Measurements from ENCODE around the gene FBLN5. TPM values are rescaled to one million over a fixed set of nuclear protein-coding genes. Genes with fewer than 3 reads are reported as not detected.

FBLN5 gene
- total RNA-seq, 1 experiment from 2014 or later, result 1.0 TPM

- no peak overlapping the region for H3K27ac ChIP-seq (ENCODE audit: insufficient read length, low read depth, low read length)
- H3K4ac ChIP-seq (ENCODE audit: low read depth, low read length), result no peak overlapping the region
- no peak overlapping the region for H2AK5ac ChIP-seq (ENCODE audit: insufficient read length, low read length)
- H3K23me2 ChIP-seq (ENCODE audit: insufficient read length, low read depth, low read length, poor library complexity, severe bottlenecking), result no peaks in the 10 kb centered on the region
- no peaks in the 10 kb centered on the region for H3K9me3 ChIP-seq (ENCODE audit: control insufficient read depth, low read depth, low read length)
- no peak overlapping the region for H3K14ac ChIP-seq (ENCODE audit: insufficient read depth, low read length)
- peaks cover 6 to 8% (median 7%) of the 10 kb centered on the region in 3 experiments; a peak in 4 of 7 replicates for H3K36me3 Mint-ChIP-seq (ENCODE audit: insufficient read depth in 1 of 3, low read depth in 3 of 3)
- H4K5ac ChIP-seq (ENCODE audit: insufficient read length, low read depth, low read length), result no peak overlapping the region
- H3K27me3 ChIP-seq (ENCODE audit: insufficient read depth, low read length), result no peaks in the 10 kb centered on the region
- no peaks in the 10 kb centered on the region for H3K9me3 Mint-ChIP-seq
- no peak for TF ChIP-seq CTCF (conservative IDR thresholded peaks at IDR 0.05)
- no CpG with 5 or more reads among the region's 1 CpG for WGBS (ENCODE audit: extremely low coverage, insufficient read length, low lambda C conversion rate)
- H2AFZ ChIP-seq (ENCODE audit: low read length), result no peak overlapping the region
- no peaks in the 10 kb centered on the region for H4K20me1 ChIP-seq (ENCODE audit: control insufficient read depth, insufficient read depth, insufficient read length)
- H2BK15ac ChIP-seq (ENCODE audit: low read depth, low read length), result no peak overlapping the region
- no peak overlapping the region for H2BK5ac ChIP-seq (ENCODE audit: insufficient read length, low read length)
- no peak overlapping the region for H3K27ac Mint-ChIP-seq
- no peak overlapping the region for H3K4me3 Mint-ChIP-seq
- no peak overlapping the region for H2BK120ac ChIP-seq (ENCODE audit: low read depth, low read length, poor library complexity, severe bottlenecking)
- H4K8ac ChIP-seq (replicated peaks; ENCODE audit: insufficient read length, low read depth, low read length), result no peak overlapping the region
- H3K79me2 ChIP-seq (ENCODE audit: insufficient read depth, low read length), result no peaks in the 10 kb centered on the region
- H4K91ac ChIP-seq (ENCODE audit: insufficient read length, low read depth, low read length), result no peak overlapping the region
- no peak overlapping the region for H3K9ac ChIP-seq (ENCODE audit: extremely low read depth, insufficient read length, low read length)
- H3K4me2 ChIP-seq (ENCODE audit: insufficient read depth, insufficient read length, low read length), result no peak overlapping the region
- peaks cover 0 to 4% of the 10 kb centered on the region in 2 experiments; a peak in 1 of 4 replicates for H3K4me1 Mint-ChIP-seq
- no peak overlapping the region for H3K18ac ChIP-seq (ENCODE audit: insufficient read length, low read depth, low read length)
- no peak overlapping the region for H2BK20ac ChIP-seq (ENCODE audit: low read depth, low read length, poor library complexity, severe bottlenecking)
- no peak for DNase-seq
- no peak overlapping the region for H3K23ac ChIP-seq (ENCODE audit: insufficient read length, low read depth, low read length)
- H3T11ph ChIP-seq (ENCODE audit: low read length), result no peak overlapping the region
- no peaks in the 10 kb centered on the region for H3K79me1 ChIP-seq (ENCODE audit: insufficient read depth, low read depth, low read length, poor library complexity, severe bottlenecking)
- no peak overlapping the region for H2BK12ac ChIP-seq (ENCODE audit: insufficient read length, low read depth, low read length)
- no peaks in the 10 kb centered on the region for H3K4me1 ChIP-seq (ENCODE audit: insufficient read depth, low read length)
- no peaks in the 10 kb centered on the region for H3K27me3 Mint-ChIP-seq (ENCODE audit: low read depth)
- H3K56ac ChIP-seq (ENCODE audit: insufficient read length, low read depth, low read length), result no peak overlapping the region
Observed at GRCh38 chr14:91964011-91964410, 16.5 kb upstream of the FBLN5 start.

Data from H9 (cell line).